HG03558 (cell line): ENCODE data around the gene FAM111A.

Experiments
- ATAC-seq: cut with Tn5 transposase; IDR thresholded peaks from one replicate; pipeline ENCODE4 v1.9.1; 2021; ENCODE audit warnings: moderate number of reproducible peaks; ENCODE audit not compliant: unreplicated experiment; ENCODE audit errors: extremely low read depth

FAM111A gene

DNA sequence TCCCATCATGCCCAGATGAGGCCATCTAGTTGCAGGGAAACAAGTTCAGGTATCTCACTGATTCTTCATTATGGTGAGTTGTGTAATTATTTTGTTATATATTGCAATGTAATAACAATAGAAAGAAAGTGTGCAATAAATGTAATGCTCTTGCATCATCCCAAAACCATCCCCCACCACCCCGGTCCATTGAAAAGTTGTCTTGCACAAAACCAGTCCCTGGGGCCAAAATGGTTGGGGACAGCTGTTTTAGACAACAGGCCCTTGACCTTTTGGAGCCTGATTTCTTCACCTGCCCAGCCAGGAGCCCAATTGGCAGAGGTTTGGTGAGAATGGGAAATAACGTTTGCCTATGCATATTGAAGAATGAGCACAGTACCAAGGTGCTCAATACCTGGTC lies 54.1 kb downstream of the FAM111A start:
- ATAC-seq, result no peak

DNA sequence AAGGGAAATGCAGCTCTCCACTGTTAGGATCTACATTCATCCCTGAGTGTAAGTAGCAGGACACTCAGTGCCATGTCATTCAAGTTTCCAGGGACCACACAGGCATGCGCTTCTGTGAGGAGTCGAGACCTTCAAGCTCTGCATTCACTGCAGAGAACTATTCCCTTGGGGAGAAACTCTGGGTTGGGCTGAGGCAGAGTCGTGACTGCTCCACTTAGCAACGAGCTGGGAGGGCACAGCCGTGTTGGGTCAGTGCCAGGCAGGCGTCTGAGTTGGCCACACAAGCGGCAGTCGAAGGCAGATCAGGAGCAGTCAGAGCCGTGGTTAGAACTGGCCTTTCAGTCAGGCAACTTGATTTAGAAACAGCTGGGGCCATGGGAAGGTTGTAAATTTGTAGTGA lies 55.3 kb downstream of the FAM111A start:
- ATAC-seq, result no peak

DNA sequence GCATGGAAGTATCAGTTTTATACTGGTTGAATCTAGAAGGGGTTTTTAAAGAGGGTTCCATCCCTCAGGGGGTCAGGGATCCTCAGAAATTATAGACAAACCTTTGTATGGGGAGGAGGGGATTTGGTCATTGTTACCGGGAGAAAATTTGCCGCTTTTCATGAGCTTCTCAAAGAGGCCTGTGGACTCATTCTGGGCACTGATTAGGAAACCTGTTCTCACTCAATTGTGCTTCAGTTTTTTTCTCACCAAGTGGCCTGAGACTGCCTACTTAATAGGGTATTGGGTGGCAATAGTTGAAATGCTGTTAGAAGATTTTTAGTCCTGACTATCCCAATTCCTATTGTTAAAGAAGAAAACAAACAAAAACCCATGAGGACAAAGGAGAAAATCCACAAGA lies 56.1 kb downstream of the FAM111A start:
- no peak for ATAC-seq

- no peak for ATAC-seq
Observed at GRCh38 chr11:59199546-59200422, 57.1 kb downstream of the FAM111A start.

DNA sequence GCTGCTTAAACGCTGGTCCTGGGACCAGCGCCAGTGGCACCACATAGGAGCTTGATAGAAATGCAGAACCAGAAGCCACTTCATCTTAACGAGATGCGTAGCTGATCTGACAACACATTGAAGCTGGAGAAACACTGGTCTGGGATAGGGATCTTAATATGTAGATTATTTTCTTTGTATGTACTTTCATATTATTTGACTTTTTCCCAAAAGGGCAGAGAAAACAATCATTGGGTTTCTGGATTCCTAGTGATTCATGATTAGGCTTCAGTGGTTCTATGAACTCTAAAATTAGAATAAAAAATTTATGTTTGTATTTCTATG lies 57.7 kb downstream of the FAM111A start:
- ATAC-seq, result no peak

DNA sequence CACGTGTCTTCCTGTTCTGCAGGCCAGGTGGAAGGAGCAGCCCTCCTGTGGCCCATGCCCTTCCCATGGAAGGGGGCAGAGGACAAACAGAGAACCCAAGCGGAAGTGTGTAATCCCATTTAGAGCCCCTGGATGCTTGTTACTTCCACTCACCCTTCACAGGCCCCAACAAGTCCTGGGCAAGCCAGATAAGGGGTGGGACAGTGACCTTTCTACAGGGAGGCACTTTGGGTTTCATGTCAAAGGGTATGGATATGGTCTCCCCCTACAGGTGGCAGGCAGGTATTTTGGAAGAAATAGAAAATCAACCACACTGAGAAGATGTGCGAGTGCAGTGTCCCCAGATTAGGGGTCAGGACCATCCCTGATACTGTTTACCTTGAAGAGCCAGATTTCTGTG lies 58.7 kb downstream of the FAM111A start:
- ATAC-seq, result no peak
